Natural killer cell (primary cell): ENCODE measurements around the gene NDUFC1. TPM values are rescaled to one million over a fixed set of nuclear protein-coding genes. Genes with fewer than 3 reads are reported as not detected.
"Not testable (repeated sequence)": the region's sequence is repeated elsewhere in the genome, so short reads cannot be mapped to it uniquely, and the experiment has no call there.

Experiments used
- ATAC-seq, 3 donors: fragments of 150-1000 bp in 2 of 3; fragments of 200-7000 bp in 1 of 3; cut with Tn5 transposase; 1 replicate in 1 of 3; 2 replicates in 2 of 3; pipeline ENCODE4 v1.10.0; 2021; ENCODE audit warnings: mild to moderate bottlenecking in 2 of 3, moderate library complexity in 2 of 3
- DNase-seq, 2 donors: peaks; one replicate each; pipeline versions ENCODE4 v3.0.0 to v3.0.0-alpha.2; 2013 to 2021; ENCODE audit warnings: mixed read lengths in 1 of 2
- H3K27ac ChIP-seq: one replicate; pipeline ENCODE4 v1.5.1; 2013; ENCODE audit warnings: mild to moderate bottlenecking, low read length
- H3K27me3 ChIP-seq: one replicate; pipeline ENCODE4 v1.6.1; 2013; ENCODE audit warnings: low read length; ENCODE audit not compliant: control insufficient read depth, insufficient read depth
- H3K36me3 ChIP-seq: one replicate; pipeline ENCODE4 v1.6.1; 2013; ENCODE audit warnings: low read length; ENCODE audit not compliant: control insufficient read depth, insufficient read depth
- H3K4me1 ChIP-seq: one replicate; pipeline ENCODE4 v1.6.1; 2013; ENCODE audit warnings: low read length; ENCODE audit not compliant: control insufficient read depth, insufficient read depth
- H3K4me3 ChIP-seq: one replicate; pipeline ENCODE4 v1.5.1; 2013; ENCODE audit warnings: low read length
- H3K9me3 ChIP-seq: one replicate; pipeline ENCODE4 v1.6.1; 2013; ENCODE audit warnings: low read length; ENCODE audit not compliant: control insufficient read depth, insufficient read depth
- H3K27ac Mint-ChIP-seq, 2 donors: one replicate each; pipeline ENCODE4 v1.8.0; 2022; ENCODE audit warnings: mild to moderate bottlenecking in 2 of 2, mixed read lengths in 2 of 2, moderate library complexity in 1 of 2
- H3K27me3 Mint-ChIP-seq, 2 donors: one replicate each; pipeline ENCODE4 v1.8.0; 2022; ENCODE audit warnings: low read depth in 2 of 2, mixed read lengths in 2 of 2
- H3K36me3 Mint-ChIP-seq: one replicate; pipeline ENCODE4 v1.8.0; 2022; ENCODE audit warnings: mixed read lengths
- H3K4me1 Mint-ChIP-seq, 2 donors: one replicate each; pipeline ENCODE4 v1.8.0; 2022; ENCODE audit warnings: mixed read lengths in 2 of 2
- H3K4me3 Mint-ChIP-seq: one replicate; pipeline ENCODE4 v1.8.0; 2022; ENCODE audit warnings: mild to moderate bottlenecking, moderate library complexity, mixed read lengths
- H3K9me3 Mint-ChIP-seq, 2 donors: one replicate each; pipeline ENCODE4 v1.8.0; 2022; ENCODE audit warnings: mixed read lengths in 2 of 2
- WGBS: methylation state at CpG from one replicate; pipeline ENCODE4 v1.1.7; 2013; ENCODE audit warnings: missing lambda C conversion rate; ENCODE audit not compliant: insufficient coverage; 5-methylcytosine and 5-hydroxymethylcytosine counted together
- intact Hi-C: fragments of 100-400 bp; cut with micrococcal nuclease; formaldehyde crosslinking; loops from one replicate; pipeline ENCODE4 v1.14.2; 2022
- total RNA-seq, 4 donors: library from RNA; stranded (reverse); fragments of 120-200 nt in 1 of 4; gene quantifications; one replicate each; pipeline versions ENCODE4 v1.2.3 to v1.2.4, GENCODE V29; 2013 to 2022
- TF ChIP-seq, protein P1 (sequence below): fragments of 200-600 bp; IDR thresholded peaks from one replicate; pipeline ENCODE4 v1.8.0; 2022; ENCODE audit warnings: antibody characterized with exemption

Gene NDUFC1
- total RNA-seq, 3 donors from 2014 or later (not counting 1 experiment from before 2014, with no cell fraction given): 14.0 to 15.8 (median 14.3) TPM

DNA sequence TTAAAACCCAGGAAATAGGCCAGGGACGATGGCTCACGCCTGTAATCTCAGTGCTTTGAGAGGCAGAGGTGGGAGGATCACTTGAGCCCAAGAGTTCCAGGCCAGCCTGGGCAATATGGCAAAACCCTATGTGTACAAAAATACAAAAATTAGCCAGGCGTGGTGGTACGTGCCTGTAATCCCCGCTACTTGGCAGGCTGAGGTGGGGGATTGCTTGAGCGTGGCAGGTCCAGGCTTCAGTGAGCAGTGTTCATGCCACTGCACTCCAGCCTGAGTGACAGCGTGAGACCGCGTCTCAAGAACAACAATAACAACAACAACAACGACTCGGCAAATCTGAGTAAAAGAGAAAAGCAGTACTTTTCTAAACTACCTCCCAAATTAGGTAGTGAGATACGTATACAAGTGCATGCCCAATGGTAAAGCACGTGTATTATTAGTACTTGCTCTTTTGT is 13.0 kb upstream of the NDUFC1 start:
- H3K27ac ChIP-seq: peak overlapping the region; percentile 61
- TF ChIP-seq, protein P1, sequence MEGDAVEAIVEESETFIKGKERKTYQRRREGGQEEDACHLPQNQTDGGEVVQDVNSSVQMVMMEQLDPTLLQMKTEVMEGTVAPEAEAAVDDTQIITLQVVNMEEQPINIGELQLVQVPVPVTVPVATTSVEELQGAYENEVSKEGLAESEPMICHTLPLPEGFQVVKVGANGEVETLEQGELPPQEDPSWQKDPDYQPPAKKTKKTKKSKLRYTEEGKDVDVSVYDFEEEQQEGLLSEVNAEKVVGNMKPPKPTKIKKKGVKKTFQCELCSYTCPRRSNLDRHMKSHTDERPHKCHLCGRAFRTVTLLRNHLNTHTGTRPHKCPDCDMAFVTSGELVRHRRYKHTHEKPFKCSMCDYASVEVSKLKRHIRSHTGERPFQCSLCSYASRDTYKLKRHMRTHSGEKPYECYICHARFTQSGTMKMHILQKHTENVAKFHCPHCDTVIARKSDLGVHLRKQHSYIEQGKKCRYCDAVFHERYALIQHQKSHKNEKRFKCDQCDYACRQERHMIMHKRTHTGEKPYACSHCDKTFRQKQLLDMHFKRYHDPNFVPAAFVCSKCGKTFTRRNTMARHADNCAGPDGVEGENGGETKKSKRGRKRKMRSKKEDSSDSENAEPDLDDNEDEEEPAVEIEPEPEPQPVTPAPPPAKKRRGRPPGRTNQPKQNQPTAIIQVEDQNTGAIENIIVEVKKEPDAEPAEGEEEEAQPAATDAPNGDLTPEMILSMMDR: no peak
- no peaks in the 10 kb centered on the region for H3K36me3 Mint-ChIP-seq
- H3K4me1 Mint-ChIP-seq: peaks cover 78% of the 10 kb centered on the region in 2 donors
- H3K36me3 ChIP-seq: no peaks in the 10 kb centered on the region
- 68% methylated on average over 6 of the region's 13 CpGs for WGBS
- intact Hi-C loops: no loop called here
- no peak overlapping the region for H3K4me3 ChIP-seq
- peak overlapping the region; percentile 62 to 65 for H3K27ac Mint-ChIP-seq
- DNase-seq (no peak), ATAC-seq (no peak)
- H3K9me3 Mint-ChIP-seq: no peaks in the 10 kb centered on the region
- no peaks in the 10 kb centered on the region for H3K27me3 ChIP-seq
- peak overlapping the region; percentile 3 for H3K4me3 Mint-ChIP-seq
- no peaks in the 10 kb centered on the region for H3K27me3 Mint-ChIP-seq
- H3K4me1 ChIP-seq: peaks cover 22% of the 10 kb centered on the region
- no peaks in the 10 kb centered on the region for H3K9me3 ChIP-seq

DNA sequence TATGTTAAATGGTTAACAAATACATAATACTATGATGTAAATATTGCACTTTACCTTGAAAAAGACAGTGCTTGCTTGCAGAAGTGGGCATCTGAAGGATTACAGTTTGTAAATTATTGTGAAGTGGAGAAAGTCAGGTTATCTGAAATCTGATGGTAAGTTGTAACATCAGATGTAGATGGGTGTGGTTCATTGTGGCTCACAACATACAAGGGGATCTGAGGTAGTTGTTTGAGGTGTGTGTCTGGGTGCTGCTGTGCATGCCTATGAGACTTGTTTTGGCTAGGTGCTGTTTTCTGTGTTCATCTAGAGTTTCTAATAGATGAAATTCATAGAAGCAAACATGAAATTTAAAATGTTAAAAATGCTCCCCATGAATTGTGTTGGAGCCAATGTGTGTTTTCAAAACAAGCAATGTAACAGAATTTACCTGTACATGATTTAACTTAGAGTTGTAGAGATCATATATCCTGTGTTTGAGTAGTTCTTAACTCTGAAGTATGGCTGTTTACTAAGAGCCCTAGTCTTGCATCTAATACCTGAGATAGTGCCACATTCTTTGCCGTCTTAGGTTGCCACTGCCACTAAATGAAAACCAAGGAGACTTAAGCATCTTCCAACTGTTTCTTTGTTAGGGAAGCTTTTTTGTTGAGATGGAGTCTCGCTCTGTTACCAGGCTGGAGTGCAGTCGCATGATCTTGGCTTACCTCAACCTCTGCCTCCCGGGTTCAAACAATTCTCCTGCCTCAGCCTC is 11.9 kb upstream of the NDUFC1 start:
- Mint-ChIP-seq H3K27ac (peak overlapping the region; percentile 62 to 65), H3K36me3 (no peaks in the 10 kb centered on the region), H3K9me3 (no peaks in the 10 kb centered on the region), H3K4me3 (peak overlapping the region; percentile 10), H3K27me3 (no peaks in the 10 kb centered on the region), H3K4me1 (peaks cover 69% of the 10 kb centered on the region in 2 donors)
- ATAC-seq (peak in 2 of 3 donors; percentile 26 to 48), DNase-seq (peak in 1 of 2 donors; percentile 49)
- 99% methylated on average over 4 of the region's 4 CpGs for WGBS
- H3K9me3 ChIP-seq: no peaks in the 10 kb centered on the region
- no peak overlapping the region for H3K4me3 ChIP-seq
- H3K4me1 ChIP-seq: peaks cover 22% of the 10 kb centered on the region
- no peaks in the 10 kb centered on the region for H3K27me3 ChIP-seq
- intact Hi-C loops: no loop called here
- TF ChIP-seq, protein P1: no peak
- no peaks in the 10 kb centered on the region for H3K36me3 ChIP-seq
- peak overlapping the region; percentile 61 for H3K27ac ChIP-seq

DNA sequence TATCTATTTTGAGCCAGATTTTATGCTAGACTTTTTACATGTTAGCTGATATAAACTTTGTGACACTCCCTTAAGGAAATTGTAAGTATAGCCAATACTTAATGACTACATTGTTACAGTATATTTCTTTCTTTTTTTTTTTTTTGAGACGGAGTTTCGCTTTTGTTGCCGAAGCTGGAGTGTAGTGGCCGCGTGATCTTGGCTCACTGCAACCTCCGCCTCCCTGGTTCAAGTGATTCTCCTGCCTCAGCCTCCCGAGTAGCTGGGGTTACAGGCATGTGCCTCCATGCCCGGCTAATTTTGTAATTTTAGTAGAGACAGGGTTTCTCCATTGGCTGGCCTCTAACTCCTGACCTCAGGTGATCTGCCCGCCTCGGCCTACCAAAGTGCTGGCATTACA is 11.1 kb upstream of the NDUFC1 start:
- H3K4me3 ChIP-seq, H3K36me3 Mint-ChIP-seq, intact Hi-C loops, DNase-seq, H3K27me3 ChIP-seq, H3K4me3 Mint-ChIP-seq, H3K27me3 Mint-ChIP-seq, H3K9me3 ChIP-seq, H3K36me3 ChIP-seq, H3K9me3 Mint-ChIP-seq, ATAC-seq: not testable (repeated sequence)
- Mint-ChIP-seq H3K27ac (peak overlapping the region; percentile 62 to 65), H3K4me1 (peaks cover 69% of the 10 kb centered on the region in 2 donors)
- H3K4me1 ChIP-seq: peaks cover 22% of the 10 kb centered on the region
- WGBS: 96% methylated on average over 10 of the region's 10 CpGs
- H3K27ac ChIP-seq: peak overlapping the region; percentile 61

DNA sequence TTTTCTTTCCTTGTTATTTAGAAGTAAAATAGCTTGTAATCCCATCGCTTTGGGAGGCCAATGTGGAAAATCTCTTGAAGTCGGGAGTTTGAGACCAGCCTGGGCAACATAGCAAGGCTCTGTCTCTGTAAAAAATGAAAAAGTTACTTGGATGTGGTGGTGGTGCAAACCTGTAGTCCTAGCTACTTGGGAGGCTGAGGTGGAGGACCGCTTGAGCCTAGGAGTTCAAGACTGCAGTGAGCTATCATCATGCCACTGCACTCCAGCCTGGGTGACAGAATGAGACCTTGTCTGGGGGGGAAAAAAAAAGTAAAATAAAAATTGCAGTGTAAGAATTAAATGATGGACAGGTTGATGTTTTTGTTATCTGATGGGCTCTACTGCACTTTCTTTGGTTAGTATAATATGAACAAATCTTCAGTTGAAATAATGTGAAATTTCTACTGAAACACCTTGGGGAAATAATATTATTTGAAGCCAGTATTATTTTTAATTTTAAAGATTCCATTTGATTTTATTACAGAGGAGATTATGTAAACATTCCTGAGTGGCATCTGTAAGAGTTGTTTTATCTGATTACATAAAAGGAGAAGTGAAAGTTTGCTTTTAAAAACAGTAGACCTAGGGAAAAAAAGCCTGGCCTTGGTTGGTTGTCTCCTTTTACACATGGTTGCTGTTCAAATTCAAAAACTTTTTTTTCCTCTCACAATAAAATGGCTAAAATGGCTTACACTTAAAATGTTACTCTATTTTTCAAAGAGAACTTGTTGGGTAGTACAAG is 10.5 kb upstream of the NDUFC1 start:
- Mint-ChIP-seq H3K9me3 (no peaks in the 10 kb centered on the region), H3K4me3 (peak overlapping the region; percentile 17), H3K27ac (peak overlapping the region; percentile 62 to 65), H3K36me3 (no peaks in the 10 kb centered on the region), H3K4me1 (peaks cover 65 to 67% of the 10 kb centered on the region in 2 donors), H3K27me3 (no peaks in the 10 kb centered on the region)
- Histone ChIP-seq H3K4me3 (no peak overlapping the region), H3K4me1 (peaks cover 22% of the 10 kb centered on the region), H3K36me3 (no peaks in the 10 kb centered on the region), H3K9me3 (no peaks in the 10 kb centered on the region), H3K27ac (peak overlapping the region; percentile 25), H3K27me3 (no peaks in the 10 kb centered on the region)
- DNase-seq (no peak), ATAC-seq (no peak)
- intact Hi-C loops: no loop called here
- WGBS: 98% methylated on average over 3 of the region's 3 CpGs
- TF ChIP-seq, protein P1: no peak
